Stimulated activated CD4-positive, alpha-beta T cell treated with anti-CD3 and anti-CD28 coated beads, TNF-alpha, amount 100 ng/mL, for 4 hours (primary cell): ENCODE results near the gene COMT.
A peak's percentile ranks its signal among the peaks of the same experiment; 100 is the strongest.

Source experiments
- DNase-seq, 3 experiments: peaks; one replicate each; pipeline ENCODE4 v3.0.0-alpha.2; 2020; ENCODE audit warnings: low read depth in 3 of 3

The COMT gene

DNA sequence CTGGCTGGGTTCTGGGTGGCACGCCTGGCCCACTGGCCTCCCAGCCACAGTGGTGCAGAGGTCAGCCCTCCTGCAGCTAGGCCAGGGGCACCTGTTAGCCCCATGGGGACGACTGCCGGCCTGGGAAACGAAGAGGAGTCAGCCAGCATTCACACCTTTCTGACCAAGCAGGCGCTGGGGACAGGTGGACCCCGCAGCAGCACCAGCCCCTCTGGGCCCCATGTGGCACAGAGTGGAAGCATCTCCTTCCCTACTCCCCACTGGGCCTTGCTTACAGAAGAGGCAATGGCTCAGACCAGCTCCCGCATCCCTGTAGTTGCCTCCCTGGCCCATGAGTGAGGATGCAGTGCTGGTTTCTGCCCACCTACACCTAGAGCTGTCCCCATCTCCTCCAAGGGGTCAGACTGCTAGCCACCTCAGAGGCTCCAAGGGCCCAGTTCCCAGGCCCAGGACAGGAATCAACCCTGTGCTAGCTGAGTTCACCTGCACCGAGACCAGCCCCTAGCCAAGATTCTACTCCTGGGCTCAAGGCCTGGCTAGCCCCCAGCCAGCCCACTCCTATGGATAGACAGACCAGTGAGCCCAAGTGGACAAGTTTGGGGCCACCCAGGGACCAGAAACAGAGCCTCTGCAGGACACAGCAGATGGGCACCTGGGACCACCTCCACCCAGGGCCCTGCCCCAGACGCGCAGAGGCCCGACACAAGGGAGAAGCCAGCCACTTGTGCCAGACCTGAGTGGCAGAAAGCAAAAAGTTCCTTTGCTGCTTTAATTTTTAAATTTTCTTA lies 27.8 kb downstream of the COMT start:
- DNase-seq, result no peak

DNA sequence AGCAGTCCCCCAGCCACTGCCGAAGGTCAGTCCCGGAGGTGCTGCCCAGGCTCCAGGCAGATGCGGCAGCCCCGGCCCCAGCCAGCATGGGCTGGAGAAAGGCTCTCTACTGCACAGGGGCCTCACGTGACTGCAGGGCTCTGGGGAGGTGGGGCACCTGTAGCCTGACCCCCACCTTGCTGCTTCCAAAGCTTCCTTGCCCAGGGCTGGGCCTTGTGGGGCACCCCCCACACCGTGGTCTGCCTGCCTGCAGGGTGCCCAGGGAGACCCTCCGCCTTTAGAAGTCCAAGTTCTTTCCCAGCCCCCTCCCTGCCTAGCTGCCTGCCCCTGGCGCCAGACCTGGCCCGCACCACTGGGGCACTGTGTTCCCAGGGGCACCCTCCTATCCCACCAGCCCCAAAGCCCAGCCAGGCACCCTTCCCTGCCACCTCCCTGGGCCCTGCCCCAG lies 28.5 kb downstream of the COMT start:
- no peak for DNase-seq

- DNase-seq, result peak; percentile 59 to 69 (median 59)
Observed at GRCh38 chr22:19970479-19971275, 29.1 kb downstream of the COMT start.

GRCh38 chr22:19971276-19972124 lies 29.9 kb downstream of the COMT start:
- no peak for DNase-seq

DNA sequence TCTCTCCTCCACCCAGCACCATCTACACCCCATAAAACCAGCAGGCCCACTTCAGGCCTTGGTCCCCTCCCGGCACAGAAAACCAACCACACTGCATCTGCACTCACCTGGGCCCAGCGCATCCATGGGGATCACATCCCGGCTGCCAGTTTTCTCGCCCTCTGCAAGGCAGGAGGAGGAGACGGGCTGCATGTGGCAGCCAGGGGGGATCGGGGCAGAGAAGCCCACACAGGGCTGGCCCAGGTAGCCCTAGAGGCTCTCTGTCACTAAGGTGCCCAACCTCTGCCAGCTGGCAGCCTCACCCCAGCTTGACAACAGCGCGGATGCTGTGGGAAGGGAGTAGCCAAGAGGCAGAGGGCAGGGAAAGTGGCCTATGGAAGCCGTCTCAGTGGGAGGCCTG lies 30.7 kb downstream of the COMT start:
- DNase-seq, result no peak

DNA sequence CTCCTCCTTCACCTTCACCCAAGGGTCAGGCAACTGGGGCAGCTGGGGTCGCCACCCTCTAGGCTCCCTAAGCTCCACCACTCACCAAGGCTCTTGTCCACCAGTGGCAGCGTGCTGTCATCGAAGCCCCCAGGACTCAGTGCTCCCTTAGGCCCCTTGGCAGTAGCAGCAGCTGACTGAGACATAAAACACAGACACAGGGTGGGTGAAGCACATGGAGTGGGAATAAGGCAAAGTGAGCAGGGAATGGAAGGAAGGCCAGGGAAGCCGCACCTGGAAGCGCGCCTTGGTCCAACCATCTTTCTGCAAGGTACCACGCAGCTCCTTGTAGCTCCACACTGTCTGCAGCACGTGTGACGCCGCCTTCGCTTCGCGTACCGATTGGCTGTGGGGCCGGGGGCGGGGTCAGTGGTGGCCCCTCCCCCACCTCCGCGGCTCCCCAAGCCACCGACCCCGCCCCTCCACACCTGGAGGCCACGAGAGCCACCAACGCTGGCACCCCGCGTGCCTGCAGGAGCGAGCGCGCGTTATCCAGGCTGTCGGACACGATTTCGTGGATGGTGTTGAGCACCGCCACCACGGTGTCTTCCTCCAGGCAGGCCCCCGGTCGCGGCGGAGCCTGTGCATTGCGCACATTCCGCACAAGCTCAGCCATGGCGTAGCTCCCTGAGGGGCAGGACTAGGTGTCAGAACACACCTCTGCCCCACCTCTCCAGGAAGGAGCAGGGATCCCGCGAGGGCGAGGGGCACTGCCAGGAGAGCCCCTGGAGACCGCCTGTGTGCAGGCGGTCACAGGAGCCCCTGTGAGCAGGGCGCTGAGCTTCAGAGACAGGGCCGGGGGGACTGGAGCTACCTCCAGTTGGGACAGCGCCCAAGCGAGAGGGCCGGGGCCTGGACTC lies 31.3 kb downstream of the COMT start:
- DNase-seq, result no peak

- DNase-seq, result no peak
Observed at GRCh38 chr22:19973551-19974267, 32.1 kb downstream of the COMT start.

- DNase-seq, result no peak
Observed at GRCh38 chr22:19974268-19974861, 32.8 kb downstream of the COMT start.

DNA sequence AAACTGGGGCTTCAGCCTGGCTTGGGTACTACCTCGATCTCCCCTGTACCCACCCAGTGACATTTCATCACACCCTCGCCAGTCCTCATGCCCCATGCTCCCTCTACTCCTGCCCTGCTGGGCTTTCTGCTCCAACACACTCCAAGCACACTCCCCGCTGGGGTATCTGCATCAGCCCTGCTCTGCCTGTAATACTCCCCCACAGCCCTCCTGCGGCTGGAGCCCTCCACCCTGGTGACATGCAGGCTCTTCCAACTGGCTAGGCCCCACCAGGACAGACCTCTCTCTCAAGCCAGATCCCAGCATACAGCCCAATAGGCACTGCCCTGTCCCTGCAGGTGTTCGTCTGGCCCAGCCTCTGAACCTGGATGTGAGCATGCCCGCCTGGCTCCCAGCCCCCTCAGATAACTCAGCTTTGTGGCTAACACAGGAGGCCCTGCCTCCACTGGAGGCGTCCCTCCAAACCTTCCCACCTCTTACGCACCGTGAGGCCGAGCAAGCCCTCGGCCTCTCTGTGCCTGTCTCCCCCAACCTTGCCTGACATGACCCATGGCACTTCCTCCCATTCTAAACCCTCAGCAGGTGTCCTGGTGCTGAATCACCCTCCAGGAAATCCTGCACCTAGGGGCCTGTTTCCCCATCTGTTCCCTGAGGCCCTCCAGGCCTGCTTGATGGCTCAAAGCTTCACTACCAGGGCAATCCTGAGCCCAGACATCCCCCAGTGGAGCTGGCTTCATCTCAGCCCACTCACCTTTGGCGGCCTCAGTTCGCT lies 33.5 kb downstream of the COMT start:
- DNase-seq, result no peak

GRCh38 chr22:19975707-19976035 lies 34.1 kb downstream of the COMT start:
- DNase-seq, result no peak

GRCh38 chr22:19976671-19977070 lies 35.1 kb downstream of the COMT start:
- no peak for DNase-seq

DNA sequence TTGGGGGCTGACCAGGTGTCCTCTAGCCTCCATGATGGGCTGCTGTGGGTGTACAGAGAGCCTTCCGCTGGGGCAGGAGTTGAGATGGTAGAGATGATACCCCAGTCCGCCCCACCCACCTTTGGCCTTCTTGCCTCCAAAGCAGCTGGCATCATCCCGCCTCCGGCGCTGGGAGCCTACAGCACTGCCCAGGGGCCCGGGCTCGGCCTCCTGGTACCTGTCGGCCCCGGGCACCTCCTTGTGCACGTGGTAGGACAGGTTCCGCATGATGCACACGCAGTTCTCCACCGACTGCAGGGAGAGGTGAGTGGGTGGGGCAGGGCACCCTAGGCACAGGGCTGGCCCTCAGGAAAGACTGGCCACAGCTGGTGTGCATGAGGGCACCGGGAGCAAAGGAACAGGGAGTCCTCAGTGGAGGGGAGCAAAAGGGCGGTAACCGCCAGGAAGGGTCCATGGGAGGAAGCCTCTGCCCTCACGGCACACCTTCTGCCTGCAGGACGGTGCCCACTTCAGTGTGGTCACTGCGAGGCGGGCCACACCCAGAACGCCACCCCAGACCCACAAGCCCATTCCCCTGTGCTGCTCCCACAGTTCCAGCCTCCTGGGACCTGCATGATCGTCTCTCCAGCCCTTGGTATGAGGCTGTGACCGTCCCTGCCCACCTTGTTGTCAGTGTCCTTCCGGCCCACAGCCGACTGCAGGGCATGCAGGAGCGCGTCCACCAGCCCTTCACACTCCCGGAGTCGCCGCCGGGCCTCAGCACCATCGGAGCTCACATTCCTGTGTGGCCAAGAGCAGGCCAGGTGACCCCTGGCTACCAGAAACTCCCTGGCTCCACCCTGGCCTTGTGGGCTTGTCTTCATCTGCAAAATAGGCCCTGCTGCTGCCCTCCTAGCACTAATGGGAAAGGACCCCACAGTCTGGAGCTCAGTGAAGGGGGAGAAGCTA lies 36.0 kb downstream of the COMT start:
- DNase-seq, result no peak

DNA sequence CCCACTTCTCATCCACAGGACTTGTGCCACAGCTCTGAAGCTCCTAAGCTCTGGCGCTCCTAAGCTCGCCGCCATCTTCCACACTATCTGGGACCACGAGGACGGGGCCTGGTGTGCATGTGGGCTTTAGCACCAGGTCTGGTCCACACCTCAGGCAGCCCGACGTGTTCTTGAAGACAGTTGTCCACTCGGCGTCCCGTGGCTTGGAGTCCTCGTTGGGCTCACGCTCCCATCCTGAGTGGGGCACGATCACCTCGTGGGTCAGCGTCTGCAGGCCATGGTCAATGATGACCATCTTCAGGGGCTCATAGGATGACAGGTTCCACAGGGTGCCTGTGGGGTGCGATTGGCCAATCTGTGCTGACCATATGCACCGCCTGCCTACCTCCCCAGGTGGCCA lies 37.2 kb downstream of the COMT start:
- DNase-seq, result no peak

DNA sequence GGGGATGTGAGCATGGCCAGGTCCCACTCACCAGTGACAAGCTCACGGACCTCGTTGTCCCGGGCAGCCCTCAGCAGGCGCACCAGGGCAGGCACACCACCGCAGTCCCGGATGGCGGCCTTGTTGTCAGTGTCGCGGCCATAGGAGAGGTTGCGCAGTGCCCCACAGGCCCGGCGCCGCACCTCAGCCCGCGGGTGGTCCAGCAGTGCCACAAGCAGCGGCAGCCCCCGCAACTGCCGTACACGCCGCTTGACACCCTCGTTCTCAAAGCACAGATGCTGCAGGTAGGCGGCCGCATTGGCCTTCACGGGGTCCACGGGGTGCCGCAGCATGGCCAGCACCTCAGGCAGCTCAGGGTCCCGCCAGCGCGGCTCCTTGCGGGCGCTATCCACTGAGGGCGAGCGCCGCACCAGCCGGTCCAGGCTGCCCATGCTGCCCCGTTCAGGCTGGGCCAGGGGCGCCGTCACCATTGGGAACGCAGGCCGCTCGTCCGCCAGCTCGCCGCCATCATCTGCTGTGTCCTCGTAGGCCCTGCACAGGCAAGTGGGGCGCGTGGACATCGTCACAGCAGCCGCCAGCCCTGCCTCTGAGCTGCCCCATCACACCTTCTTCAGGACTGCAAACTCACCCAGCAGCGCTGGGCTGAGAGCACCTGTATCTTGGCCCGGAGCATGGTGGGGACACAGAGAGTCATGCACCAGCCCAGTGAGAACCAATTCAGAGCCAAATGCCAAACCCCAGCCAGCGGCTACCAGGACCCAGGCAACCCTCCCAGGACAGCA lies 38.3 kb downstream of the COMT start:
- no peak for DNase-seq

GRCh38 chr22:19980766-19981165 lies 39.2 kb downstream of the COMT start:
- DNase-seq, result no peak

DNA sequence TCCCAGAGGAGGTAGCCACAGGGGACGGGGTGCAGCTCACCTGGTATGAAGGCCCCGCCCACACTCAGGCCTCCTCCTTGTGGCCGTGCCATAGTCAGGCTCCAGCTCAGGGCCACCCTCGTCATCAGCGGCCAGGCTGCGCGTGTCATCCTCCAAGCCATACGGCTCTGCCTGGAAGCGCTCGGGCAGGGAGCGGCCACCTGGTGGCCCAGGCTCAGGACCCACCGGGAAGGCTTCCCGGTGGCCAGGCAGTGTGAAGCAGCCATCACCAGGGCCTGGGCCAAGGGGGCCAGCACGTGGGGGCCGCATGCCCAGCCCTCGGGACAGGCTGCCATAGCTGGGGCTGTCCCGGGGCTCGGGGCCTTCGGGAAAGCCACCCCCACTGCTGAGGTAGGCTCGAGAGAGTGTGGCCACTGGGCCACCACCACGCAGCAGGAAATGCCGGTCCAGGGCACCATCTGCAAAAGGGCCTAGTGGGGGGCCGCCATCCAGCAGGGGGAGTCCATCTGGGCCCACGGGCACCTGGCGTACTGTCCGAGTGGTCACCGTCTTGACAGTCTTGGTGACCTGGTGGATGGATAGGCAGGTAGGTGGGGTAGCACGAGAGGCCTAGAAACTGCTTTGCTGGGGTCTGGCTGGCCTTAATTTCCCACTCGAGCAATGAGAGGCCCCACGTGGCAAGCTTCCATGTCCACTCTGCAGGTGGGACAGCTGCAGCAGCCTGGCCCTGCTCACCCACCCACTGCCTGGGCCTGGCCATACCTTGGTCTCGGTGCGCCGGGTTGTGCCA lies 39.8 kb downstream of the COMT start:
- DNase-seq, result no peak
